HG03064 (cell line): ENCODE results near the gene PDE4B.

ENCODE experiments used
- ATAC-seq: cut with Tn5 transposase; IDR thresholded peaks from one replicate; pipeline ENCODE4 v1.9.1; 2021; ENCODE audit warnings: low read depth; ENCODE audit not compliant: unreplicated experiment

PDE4B gene

DNA sequence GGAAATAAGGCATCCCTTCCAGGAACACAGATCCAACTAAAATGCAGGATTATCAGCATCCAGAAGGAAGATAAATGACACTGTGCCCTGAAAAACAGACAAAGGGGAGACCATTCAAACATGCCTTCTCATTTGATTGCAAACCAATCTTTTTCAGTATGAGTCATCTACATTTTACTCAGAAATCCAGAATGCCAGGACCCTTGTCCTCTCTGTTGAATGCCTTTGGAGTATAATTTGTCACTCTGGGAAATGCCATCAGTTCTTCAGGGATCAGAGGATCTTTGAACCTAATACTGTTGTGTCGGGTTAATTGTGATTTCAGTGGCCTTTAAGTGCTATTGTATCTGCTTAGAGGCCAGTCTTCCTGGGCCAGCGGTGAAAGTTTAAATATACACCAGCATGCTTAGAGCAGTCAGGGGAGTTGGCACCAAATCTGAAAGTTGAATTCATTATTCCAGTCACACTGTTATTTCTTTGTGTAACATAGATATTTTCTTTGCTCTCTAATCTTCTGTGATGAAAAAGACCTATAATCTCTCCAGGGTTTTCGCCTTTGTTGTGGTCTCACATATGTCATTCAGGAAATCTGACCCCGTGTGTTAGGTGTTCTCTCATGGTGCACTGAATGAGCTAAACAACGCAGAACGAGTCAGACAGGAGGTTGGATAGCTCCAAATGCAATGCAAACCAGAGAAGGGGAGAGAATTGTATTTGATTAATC lies 376.4 kb downstream of the PDE4B start:
- no peak for ATAC-seq

DNA sequence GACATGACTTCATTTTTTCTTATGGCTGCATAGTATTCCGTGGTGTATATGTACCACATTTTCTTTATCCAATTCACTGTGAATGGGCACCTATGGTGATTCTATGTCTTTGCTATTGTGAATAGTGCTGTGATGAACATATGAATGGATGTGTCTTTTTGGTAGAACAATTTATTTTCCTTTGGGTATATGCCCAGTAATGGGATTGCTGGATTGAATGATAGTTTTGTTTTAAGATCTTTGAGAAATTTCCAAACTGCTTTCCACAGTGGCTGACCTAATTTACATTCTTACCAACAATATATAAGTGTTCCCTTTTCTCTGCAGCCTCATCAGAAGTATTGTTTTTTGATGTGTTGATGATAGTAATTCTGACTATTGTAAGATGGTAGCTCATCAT lies 379.6 kb downstream of the PDE4B start:
- ATAC-seq: no peak

DNA sequence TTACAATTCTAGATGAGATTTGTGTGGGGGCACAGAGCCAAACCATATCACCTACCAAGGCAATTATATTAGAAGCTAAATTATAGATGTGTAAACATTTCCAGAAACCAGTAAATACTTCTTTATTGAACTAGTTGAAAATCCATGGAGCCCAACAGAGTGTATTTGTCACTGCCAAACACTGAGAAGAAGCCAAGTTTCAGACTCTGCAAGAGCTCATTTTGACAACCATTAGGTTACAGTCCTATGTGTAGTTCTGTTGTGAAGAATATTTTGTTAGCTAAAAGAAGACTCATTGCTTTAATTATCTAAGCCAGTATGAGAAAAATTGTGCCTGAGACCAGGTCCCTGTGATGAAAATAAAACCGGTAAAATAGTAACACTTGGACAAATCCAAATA lies 382.4 kb downstream of the PDE4B start:
- no peak for ATAC-seq

DNA sequence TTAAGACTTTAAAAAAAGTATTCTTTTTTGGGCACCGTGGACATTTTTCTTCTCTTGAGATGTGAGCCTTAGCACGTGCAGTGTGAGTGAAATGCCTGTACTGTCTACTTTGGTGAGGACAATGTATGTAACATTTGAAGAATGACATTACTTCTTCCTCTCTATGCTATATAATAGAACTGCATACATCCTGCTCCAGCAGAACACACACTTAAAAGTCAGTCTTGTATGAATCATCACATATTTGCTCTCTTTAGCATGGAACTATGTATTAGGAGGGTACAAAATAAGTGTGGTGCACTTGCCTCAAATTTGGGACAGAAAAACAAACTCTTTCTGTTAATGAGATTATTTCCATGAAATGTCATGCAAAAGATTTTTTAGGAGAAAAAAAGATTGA lies 382.9 kb downstream of the PDE4B start:
- no peak for ATAC-seq

DNA sequence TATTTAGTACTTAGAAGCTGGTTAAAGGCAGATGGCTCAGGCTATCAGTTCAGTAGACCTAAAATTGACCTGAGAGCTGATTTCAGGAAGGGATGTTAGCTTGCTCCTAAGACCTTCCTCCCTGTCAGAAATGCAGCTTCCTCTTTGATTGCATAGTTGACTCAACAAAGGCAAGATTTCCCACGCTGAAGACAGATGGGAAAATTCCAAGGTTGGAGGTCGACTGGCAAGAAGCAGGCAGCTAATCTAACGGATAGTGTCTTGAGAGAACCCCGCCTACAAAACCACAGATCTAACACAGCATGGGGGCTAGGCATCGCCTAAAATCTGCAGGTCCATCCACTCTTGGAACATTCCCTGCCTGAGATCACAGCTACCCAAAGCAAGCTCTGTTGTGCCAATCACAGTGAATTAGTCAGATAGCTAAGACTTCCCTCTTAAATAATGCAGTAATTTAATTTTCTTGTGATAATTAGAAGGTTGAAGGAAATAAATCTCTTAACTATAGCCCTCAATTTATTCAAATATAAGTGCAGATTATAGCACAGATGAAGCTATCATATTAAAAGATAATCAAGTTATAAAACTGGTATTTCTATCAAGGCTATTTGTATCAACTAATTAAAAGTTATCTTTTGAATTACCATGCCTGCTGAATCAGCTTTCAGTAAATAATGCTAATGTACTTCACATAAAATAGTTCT lies 383.5 kb downstream of the PDE4B start:
- no peak for ATAC-seq

DNA sequence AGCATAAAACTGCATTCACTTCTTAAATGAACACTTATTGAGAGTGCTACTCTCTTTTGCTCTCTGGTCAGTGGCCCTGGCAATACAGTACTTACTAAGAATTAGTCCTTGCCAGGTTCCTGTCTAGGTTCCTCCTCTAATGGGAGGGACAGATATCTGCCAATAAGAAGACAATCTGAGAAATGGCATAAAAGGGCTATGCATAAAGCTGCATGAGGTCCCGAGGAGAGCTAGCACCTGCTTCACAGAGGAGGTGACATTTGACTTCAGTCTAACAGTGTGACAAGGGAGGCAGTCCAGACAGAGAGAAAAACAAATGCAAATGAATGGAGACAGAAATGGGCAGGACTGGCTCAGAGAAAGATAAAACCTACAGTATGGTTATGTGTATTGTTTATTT lies 384.1 kb downstream of the PDE4B start:
- ATAC-seq: no peak

DNA sequence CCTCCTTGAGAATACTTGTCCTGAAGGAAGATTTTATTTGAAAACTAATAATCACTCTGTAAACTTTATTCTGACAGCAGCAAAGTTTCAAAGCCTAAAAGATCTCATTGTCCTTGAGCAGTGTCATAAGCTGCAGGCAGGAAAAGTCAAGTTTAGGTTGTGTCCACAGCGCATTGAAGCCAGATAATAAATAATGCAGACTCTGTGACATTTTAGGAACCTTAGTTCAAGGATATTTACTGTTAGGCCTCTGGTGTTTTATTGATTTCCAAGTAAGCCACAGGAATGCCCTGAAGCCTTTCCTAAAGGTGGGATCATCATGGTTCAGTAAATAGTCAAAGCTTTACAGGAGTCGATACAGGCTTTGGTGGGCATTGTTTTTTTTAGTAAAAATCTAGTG lies 384.8 kb downstream of the PDE4B start:
- ATAC-seq: no peak

DNA sequence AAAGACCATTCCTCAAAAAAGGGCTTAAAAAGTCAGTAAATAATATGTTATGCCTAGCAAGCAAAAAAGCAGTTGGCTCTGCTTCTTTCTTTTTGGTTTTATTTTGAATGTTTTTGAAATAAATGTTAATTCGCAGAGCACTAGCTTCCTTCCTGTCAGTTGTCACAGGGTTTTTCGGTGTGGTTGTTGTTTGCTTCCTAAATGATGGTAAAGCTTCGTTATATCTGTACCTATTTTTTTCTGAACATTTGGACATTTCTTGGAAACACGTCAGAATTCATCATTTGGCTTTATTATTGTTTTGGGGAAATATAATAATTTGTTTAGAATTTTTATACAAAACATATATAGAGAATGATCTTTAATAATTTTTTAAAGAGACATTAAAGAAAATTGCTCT lies 389.3 kb downstream of the PDE4B start:
- ATAC-seq: no peak

DNA sequence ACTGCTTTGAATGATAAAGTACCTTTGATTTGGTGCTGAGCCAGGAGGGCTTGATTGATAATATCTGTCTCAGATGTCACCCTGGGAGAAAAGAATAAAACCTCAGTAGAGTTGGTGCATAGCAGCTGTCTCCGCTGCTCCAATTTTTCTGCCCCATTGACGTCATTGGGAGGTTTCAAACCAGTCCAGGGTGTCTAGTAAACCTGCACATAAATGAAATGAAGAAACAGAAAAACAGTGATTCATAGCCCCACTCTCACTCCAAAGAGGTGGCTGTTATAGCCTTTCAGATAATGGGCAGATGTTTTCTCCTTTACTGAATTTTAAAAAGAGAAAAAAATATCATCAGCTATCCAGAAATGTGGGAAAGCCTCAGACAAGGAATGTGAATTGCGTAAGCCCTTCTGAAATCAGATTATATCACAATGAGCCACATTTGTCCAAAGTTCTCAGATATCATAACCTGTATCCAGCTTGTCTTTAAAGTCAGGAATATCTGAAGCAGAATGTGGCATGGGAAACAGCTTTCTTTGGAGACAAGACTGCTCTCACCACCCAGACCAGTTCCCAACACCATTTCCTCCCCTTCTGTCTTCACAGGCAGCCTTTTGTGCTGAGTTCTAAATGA lies 390.0 kb downstream of the PDE4B start:
- no peak for ATAC-seq

DNA sequence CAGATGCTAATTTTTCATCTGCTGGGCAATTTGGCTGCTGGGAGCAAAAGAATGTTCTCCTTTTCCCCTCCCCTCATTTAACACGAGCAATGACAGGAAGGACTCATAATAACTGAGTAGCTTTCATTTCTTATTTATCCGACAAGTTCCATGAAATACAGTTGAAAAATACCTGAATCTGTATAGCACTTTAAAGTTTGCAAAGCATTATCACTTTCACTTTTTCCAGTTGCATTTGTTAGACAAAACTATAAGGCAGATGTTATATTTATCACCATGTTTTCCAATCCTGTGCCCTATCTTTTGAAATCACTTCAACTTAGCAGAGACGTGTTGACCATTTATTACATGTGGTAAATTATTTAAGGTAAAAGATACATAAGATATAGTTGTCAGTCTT lies 390.7 kb downstream of the PDE4B start:
- ATAC-seq: no peak

DNA sequence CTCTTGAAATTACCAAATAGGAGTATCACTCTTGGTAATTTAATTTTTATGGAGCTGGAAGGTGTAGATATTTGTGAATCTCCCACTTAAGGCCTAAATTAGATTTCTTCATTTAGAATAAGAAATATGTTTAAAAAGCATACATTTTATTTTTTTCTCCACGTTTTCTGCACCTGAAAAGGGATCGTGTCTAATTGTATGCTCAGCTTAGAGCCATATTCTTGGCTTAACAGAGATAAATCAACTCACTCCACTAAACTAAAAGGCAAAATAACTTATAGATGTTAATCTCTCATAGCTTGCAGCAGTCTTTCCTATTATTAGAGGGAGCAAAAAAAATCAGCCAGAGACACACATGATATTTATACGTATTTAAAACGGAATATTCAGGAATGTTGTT lies 404.4 kb downstream of the PDE4B start:
- no peak for ATAC-seq

DNA sequence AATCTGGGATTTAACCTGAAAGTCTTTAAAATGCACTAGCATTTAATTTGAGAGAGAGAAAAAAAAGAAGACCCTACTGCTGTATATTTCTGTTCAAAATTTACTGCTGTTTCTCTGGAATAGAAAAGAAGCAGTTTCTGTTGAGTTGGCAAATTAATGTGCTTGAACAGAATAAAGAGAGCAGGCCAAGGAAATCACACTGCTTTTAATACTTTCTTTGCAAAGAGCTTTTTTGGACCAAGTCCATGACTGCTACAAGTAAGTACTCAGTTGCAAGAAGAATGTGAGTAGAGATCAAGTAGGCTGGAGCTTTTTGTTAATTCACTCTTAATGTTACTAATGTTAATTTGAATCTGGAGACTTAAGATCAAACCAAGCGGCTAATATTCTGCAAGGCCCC lies 405.1 kb downstream of the PDE4B start:
- ATAC-seq: no peak

DNA sequence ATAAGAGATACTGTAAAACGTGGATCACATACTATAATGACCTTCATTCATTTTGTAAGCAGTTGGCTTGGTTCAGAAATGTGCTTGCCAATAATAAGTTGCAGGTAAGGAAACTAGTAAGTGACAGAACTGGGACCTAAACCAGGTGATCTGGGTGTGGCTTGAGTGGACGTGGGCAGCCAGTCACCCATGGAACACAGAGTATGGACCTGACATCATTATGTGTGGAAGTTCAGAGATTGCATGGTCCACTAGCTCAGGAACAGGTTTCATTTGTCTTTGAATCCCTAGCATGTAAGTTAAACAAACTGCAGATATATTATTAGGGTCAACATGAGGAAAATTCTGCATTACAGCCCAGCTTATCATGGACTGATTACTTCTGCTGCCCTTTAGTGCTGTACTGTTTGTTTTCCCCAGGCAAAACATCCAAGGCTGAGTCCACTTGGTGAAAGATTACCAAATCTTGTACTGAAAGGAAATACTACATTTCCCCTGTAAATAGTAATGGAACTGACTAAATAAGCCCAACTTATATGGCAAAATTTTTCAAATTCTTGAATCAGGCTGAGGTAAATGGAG lies 414.0 kb downstream of the PDE4B start:
- ATAC-seq: no peak

DNA sequence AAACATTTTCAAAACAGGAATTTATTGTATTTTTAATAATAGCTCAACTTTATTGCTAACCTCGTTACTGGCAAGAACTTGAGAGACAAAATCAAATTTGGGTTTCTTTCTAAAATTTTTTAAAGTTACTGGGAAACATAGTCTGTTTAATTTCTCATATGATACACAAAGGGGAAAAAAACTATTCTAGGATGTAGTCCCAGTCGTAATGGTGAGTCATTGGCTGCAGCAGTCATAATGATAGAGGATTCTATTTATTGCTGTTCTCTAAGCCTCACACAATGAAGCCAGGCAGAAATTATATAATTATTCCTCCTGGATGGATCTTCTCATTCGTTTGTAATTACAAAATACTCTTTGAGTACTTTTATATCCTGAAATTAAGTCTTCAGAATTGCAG lies 414.8 kb downstream of the PDE4B start:
- ATAC-seq: no peak

DNA sequence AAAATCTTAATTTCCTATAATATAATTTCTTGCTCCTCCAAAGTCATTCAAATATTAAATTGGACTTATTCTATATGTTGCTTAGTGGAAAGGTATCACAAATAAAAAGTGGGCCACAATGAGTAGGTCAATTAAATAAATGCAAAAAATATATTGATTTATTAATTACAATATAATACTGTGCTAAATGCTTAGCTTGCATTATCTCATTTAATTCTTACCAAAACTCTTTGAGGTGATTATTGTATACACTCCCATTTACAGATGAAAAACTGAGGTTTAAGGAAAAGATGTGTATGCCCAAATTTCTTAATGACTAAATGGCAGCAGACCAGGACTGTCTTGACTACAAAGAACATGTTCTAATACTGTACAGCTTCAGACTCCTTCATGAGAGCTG lies 415.9 kb downstream of the PDE4B start:
- no peak for ATAC-seq

DNA sequence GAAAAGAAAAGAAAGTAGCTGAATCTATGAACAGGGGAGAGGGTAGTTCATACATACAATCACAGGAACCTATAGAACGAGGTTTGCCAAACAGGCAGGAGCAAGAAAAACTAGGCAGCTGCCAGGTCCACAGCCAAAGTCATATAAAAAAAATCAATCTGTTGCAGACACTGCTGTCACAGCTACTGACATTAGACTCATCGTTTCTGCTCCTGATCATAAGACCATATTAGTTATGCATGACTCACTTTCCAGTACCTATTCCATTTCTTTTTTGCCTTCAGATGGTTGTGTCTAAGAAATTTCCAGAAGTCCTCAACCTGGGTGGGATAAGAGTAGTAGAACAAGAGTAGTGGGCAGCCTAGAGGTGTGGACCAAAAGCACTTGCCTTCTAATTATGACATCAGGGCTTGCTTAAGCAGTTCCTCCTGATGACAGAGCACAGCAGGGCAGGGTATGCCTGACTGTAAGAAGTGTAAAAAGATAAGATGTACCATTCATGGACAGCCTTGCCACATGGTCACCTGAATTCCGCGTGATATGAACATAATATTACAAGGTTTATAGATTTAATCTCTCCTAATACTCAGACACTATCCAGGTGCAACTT lies 418.0 kb downstream of the PDE4B start:
- no peak for ATAC-seq

DNA sequence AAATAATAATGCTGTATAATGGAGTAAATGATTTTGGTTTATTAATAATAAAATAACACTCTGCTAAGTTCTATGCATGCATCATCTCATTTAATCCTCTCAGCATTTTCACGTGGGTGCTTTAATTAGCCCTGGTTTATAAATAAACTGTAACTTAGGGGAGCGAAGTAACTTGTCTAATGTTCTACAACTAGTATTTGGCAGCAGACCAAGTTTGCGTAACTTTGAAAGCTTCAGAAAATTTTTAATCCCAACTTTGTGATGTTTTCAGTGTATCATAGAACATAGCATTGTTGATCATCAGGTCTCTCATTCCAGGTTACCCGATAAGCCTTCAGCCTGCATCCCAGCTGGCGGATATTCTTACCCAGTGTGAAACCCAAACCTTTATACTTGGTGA lies 418.8 kb downstream of the PDE4B start:
- no peak for ATAC-seq

DNA sequence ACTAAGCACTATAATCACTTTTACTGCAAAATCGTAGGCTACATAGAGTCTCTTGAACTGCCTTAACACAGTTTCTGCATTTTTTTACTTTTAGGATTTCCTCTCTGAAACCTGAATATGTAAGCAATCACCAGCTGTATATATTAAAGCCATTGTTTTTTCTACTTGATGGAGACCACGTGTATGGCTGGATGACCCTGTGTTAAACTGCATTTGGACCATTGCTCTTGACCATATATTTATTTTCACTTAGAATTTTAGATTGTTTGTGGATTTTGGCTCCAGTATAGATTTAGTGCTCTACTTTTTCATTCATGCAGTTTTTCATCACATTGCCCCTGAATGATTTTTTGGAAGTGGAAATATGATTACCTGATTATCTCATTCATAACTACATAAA lies 420.8 kb downstream of the PDE4B start:
- ATAC-seq: no peak

DNA sequence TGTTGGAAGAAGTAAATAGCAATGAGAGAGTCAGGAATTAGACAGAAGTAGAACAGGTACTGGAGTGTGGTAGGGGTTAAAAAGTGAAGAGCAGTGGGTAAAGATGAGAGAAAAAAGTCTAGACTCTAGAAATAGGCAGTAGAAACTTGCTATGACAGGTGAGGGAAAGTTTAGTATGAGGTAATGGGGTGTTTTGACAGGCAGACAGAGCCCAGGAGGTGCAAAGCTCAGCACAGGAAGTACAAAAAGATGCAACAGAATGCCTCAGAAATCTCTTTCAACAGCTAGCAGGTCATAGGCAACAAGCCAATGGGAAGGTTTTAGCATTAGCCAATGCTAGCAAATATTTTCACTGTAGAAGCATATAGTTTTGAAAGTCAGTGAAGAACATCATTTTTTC lies 422.2 kb downstream of the PDE4B start:
- ATAC-seq: no peak

DNA sequence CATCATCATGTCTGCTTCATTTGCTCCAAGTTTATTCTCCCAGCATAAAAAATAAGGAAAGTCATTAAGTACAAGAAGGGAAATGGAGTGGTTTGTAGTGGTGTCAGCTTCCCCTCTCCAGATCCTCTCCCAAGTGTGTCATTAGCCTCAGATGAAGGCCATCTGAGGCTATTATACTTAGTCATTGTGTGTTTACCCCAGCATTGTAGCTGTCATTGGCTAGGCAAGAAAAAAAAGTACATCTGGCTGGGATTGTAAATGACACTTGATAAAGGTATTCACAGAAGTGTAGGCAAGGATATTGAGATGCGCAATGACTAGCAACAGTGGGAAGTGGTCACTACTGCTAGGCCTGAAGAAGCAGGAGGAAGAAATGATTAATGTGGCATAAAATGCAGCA lies 424.3 kb downstream of the PDE4B start:
- no peak for ATAC-seq

DNA sequence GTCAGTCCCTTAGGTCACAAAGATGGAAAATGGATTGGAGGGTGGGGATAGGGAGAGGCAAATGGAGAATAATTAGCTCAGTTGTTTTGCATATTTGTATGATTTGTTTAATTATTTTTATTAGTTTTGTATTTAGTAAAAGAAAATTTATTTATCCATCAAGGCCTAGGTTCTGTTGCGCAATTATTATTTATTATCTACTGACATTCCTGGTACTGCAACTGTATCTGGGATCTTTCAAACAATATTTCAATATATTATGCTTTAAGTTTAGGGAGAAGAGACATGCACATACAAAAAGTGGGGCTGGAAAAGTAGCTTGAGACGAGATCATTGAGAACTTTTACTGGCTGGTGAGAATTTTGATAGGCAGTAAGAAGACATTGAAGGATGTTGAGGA lies 424.9 kb downstream of the PDE4B start:
- ATAC-seq: no peak
